ENCODE measurements around the gene TRPT1. TPM values are rescaled to one million over a fixed set of nuclear protein-coding genes. Genes with fewer than 3 reads are reported as not detected.

Gene TRPT1
- total and polyA plus RNA-seq, 2 experiments from 2014 or later = 50.7 to 66.0 TPM

DNA sequence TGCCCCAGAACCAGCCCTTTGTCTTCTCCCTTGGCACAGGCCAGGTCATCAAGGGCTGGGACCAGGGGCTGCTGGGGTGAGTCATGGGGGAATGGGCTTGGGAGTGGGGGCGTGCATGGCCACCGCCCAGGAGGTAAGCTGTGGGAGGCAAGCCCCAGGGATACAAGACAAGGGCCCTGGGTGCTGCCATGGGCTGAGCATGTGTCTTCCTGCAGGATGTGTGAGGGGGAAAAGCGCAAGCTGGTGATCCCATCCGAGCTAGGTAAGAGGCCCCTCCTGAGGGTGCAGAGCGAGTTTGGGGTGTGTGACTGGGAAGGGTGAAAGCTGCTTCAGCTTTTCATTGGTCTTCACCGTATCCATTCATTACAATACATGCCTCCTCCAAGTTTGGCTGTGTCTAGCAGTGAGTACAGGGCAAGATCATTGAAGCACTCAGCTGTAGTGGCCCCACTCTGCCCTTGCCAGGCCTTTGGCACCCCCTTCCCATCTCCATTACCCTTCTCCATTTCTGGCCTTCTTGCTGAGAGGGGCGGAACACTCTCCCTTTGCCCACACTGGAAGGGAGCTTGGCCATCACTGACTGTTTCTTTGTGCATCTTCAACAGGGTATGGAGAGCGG lies 17.4 kb upstream of the TRPT1 start:
- Histone ChIP-seq H3K27ac (0 out of 2 replicates have a peak overlapping the region, but pooled peaks have one; percentile 45), H3K9me2 (ENCODE audit: insufficient read depth) (no peaks in the 10 kb centered on the region), H3K27me3 (replicated peaks; ENCODE audit: insufficient read depth) (no peaks in the 10 kb centered on the region), H3K4me1 (ENCODE audit: insufficient read depth) (peaks cover 15% of the 10 kb centered on the region), H4K20me1 (ENCODE audit: insufficient read depth) (no peaks in the 10 kb centered on the region), H3K79me2 (ENCODE audit: insufficient read depth) (peaks cover 46% of the 10 kb centered on the region), H3K9ac (no peak overlapping the region), H3K4me3 (peak overlapping the region; percentile 75), H3K4me2 (ENCODE audit: unreplicated experiment) (peak overlapping the region; percentile 72), H2AFZ (no peak overlapping the region), H3F3A (ENCODE audit: insufficient read depth) (peaks cover 23% of the 10 kb centered on the region), H3K9me3 (ENCODE audit: low read depth) (no peaks in the 10 kb centered on the region), H3K36me3 (ENCODE audit: low read depth) (no peaks in the 10 kb centered on the region; the same call in 1 of the 2 replicates)
- 83 to 87% methylated on average over 8 of the region's 8 CpGs for WGBS, 2 experiments (ENCODE audit: low coverage in 1 of 2, low lambda C conversion rate in 2 of 2, missing lambda C conversion rate in 2 of 2)
- DNase-seq = no peak
- TF ChIP-seq EZH2phosphoT487 (IDR thresholded peaks at IDR 0.05; ENCODE audit: insufficient read depth, low read depth) = no peak
- TF ChIP-seq EZH2 (IDR thresholded peaks at IDR 0.05; ENCODE audit: insufficient read depth, poor library complexity, severe bottlenecking) = no peak
- in situ Hi-C loops (cut with MboI) = no loop called here

DNA sequence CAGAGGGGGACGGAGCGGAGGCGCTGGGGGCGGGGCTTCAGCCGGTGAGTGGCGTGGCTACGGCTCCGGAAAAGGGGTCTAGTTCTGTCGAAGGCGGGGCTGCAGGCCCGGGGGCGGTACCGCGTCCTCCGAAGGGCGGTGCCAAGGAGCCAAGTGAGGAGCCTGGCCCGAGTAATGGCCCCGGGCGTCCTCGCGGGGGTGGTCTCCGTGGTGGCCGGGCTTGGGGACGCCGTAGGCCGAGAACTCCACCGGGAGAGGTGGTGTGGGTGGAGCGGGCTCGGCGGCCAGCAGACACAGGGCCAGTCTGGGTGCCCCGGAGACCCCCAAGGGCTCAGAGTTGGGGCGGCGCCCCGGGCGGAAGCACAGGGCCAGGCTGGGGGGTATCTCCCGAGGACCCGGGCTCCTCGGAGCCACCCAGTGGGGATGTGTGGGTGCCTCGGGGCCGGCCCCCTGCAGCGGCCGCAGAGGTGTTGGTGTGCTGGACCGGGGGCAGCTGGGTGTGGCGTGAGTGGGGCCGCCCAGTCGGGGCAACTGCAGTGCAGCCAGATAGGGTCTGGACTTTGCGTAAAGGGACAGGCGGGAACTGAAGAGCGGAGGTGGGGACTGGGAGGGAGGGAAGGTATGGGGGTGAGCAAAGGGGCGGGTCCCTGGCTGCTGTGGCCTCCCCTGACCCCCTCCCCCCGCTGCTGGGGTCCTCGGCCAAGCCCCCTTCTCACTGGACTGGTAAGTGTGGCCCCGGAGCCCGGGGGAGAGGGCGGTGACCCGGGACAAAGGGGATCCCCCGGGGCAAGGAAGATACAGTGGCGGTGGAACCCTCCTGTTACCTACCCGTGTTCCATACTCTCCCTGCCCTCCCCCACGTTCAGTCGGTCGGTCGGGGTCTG lies 15.7 kb upstream of the TRPT1 start:
- H3K9me2 ChIP-seq (ENCODE audit: insufficient read depth) = no peaks in the 10 kb centered on the region
- peaks cover 15% of the 10 kb centered on the region for H3K4me1 ChIP-seq (ENCODE audit: insufficient read depth)
- H3K79me2 ChIP-seq (ENCODE audit: insufficient read depth) = peaks cover 46% of the 10 kb centered on the region
- H2AFZ ChIP-seq = peak overlapping the region; percentile 36; the same call in 1 of the 2 replicates
- H3F3A ChIP-seq (ENCODE audit: insufficient read depth) = peaks cover 18% of the 10 kb centered on the region; the same call in 1 of the 2 replicates
- no peaks in the 10 kb centered on the region for H3K9me3 ChIP-seq (ENCODE audit: low read depth)
- no peaks in the 10 kb centered on the region for H4K20me1 ChIP-seq (ENCODE audit: insufficient read depth)
- no peaks in the 10 kb centered on the region; the same call in 1 of the 2 replicates for H3K36me3 ChIP-seq (ENCODE audit: low read depth)
- H3K4me3 ChIP-seq = peak overlapping the region; percentile 75
- no peaks in the 10 kb centered on the region for H3K27me3 ChIP-seq (replicated peaks; ENCODE audit: insufficient read depth)
- H3K4me2 ChIP-seq (ENCODE audit: unreplicated experiment) = peak overlapping the region; percentile 72
- peak overlapping the region; percentile 45 for H3K27ac ChIP-seq
- WGBS, 2 experiments (ENCODE audit: low coverage in 1 of 2, low lambda C conversion rate in 2 of 2, missing lambda C conversion rate in 2 of 2) = 2% methylated on average over 19 to 49 of the region's 63 CpGs
- peak; percentile 59 for DNase-seq
- H3K9ac ChIP-seq = peak overlapping the region; percentile 85
- in situ Hi-C loops (cut with MboI) = no loop called here
- no peak for TF ChIP-seq EZH2phosphoT487 (IDR thresholded peaks at IDR 0.05; ENCODE audit: insufficient read depth, low read depth)
- TF ChIP-seq EZH2 (IDR thresholded peaks at IDR 0.05; ENCODE audit: insufficient read depth, poor library complexity, severe bottlenecking) = no peak

DNA sequence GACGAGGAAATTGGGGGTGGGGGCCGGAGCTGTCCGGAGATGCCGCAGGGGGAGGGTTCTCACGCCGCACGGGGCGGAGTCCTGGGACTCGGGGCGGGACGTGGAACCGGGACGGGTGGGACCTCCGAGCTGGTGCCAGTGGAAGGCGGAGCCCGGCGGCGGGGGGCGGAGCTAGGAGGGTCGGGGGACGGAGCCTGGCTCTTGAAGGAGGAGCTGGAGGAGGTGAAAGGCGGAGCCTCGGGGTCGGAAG lies 15.2 kb upstream of the TRPT1 start:
- H3K4me2 ChIP-seq (ENCODE audit: unreplicated experiment) = no peak overlapping the region

GRCh38 chr11:64240435-64241240 lies 14.7 kb upstream of the TRPT1 start, which contains the start of gene FKBP2:
Gene FKBP2, plus strand, starts transcription at chr11:64241095. Its CDS starts 1,293 bp downstream, at chr11:64242388.
- Histone ChIP-seq H3K4me1 (ENCODE audit: insufficient read depth) (peaks cover 15% of the 10 kb centered on the region), H2AFZ (peak within 1 kb of the TSS; percentile 85), H3K27ac (peak within 1 kb of the TSS; percentile 85), H3K9ac (peak within 1 kb of the TSS; percentile 85), H4K20me1 (ENCODE audit: insufficient read depth) (no peaks in the 10 kb centered on the region), H3K9me3 (ENCODE audit: low read depth) (no peaks in the 10 kb centered on the region), H3K4me3 (peak within 1 kb of the TSS; percentile 75), H3F3A (ENCODE audit: insufficient read depth) (peaks cover 18% of the 10 kb centered on the region; the same call in 1 of the 2 replicates), H3K79me2 (ENCODE audit: insufficient read depth) (peaks cover 42% of the 10 kb centered on the region), H3K4me2 (ENCODE audit: unreplicated experiment) (peak within 1 kb of the TSS; percentile 91), H3K9me2 (ENCODE audit: insufficient read depth) (no peaks in the 10 kb centered on the region), H3K36me3 (ENCODE audit: low read depth) (no peaks in the 10 kb centered on the region; the same call in 1 of the 2 replicates), H3K27me3 (replicated peaks; ENCODE audit: insufficient read depth) (no peaks in the 10 kb centered on the region)
- peak; percentile 99 for DNase-seq
- in situ Hi-C loops (cut with MboI) = no loop called here
- WGBS, 2 experiments (ENCODE audit: low coverage in 1 of 2, low lambda C conversion rate in 2 of 2, missing lambda C conversion rate in 2 of 2) = 3 to 4% methylated on average over 50 to 57 of the region's 58 CpGs
- TF ChIP-seq EZH2phosphoT487 (IDR thresholded peaks at IDR 0.05; ENCODE audit: insufficient read depth, low read depth) = no peak
- TF ChIP-seq EZH2 (IDR thresholded peaks at IDR 0.05; ENCODE audit: insufficient read depth, poor library complexity, severe bottlenecking) = no peak

More for the DNA sequence above, 15.2 kb upstream of the TRPT1 start:
- H3F3A ChIP-seq (ENCODE audit: insufficient read depth) = peaks cover 18% of the 10 kb centered on the region; the same call in 1 of the 2 replicates
- H4K20me1 ChIP-seq (ENCODE audit: insufficient read depth) = no peaks in the 10 kb centered on the region
- no peaks in the 10 kb centered on the region; the same call in 1 of the 2 replicates for H3K36me3 ChIP-seq (ENCODE audit: low read depth)
- H3K27ac ChIP-seq = peak overlapping the region; percentile 85
- TF ChIP-seq EZH2phosphoT487 (IDR thresholded peaks at IDR 0.05; ENCODE audit: insufficient read depth, low read depth) = no peak
- no peak for TF ChIP-seq EZH2 (IDR thresholded peaks at IDR 0.05; ENCODE audit: insufficient read depth, poor library complexity, severe bottlenecking)
- in situ Hi-C loops (cut with MboI) = no loop called here
- H3K9me2 ChIP-seq (ENCODE audit: insufficient read depth) = no peaks in the 10 kb centered on the region
- H3K9me3 ChIP-seq (ENCODE audit: low read depth) = no peaks in the 10 kb centered on the region
- DNase-seq = peak; percentile 99
- WGBS, 2 experiments (ENCODE audit: low coverage in 1 of 2, low lambda C conversion rate in 2 of 2, missing lambda C conversion rate in 2 of 2) = 2% methylated on average over 24 of the region's 24 CpGs; no CpG with 5 or more reads in 1 of the 2 experiments
- peaks cover 45% of the 10 kb centered on the region for H3K79me2 ChIP-seq (ENCODE audit: insufficient read depth)
- H3K4me3 ChIP-seq = peak overlapping the region; percentile 75
- no peaks in the 10 kb centered on the region for H3K27me3 ChIP-seq (replicated peaks; ENCODE audit: insufficient read depth)
- H3K4me1 ChIP-seq (ENCODE audit: insufficient read depth) = peaks cover 15% of the 10 kb centered on the region
- peak overlapping the region; percentile 85 for H3K9ac ChIP-seq
- H2AFZ ChIP-seq = peak overlapping the region; percentile 85

Measured in GM23248 (cell line).